Upper lobe of left lung (tissue), 4 donors: Measurements from ENCODE around the gene APOC3.

Source experiments
- POLR2AphosphoS5 ChIP-seq, 2 donors: sonication (generic); formaldehyde crosslinking; IDR thresholded peaks; one replicate each; pipeline ENCODE4 v1.5.1; 2017; ENCODE audit warnings: antibody characterized with exemption in 2 of 2
- TF ChIP-seq, protein P1 (sequence below), 6 experiments: fragments of 450-650 bp in 4 of 6; fragments of 200-600 bp in 2 of 6; sonication (generic) in 2 of 6; IDR thresholded peaks; one replicate each; pipeline ENCODE4 v1.5.1; 2016 to 2019; ENCODE audit warnings: antibody characterized with exemption in 6 of 6

GRCh38 chr11:116812109-116812508 is 17.6 kb upstream of the APOC3 start:
- TF ChIP-seq POLR2AphosphoS5 (IDR thresholded peaks at IDR 0.05): no peak
- TF ChIP-seq, protein P1, sequence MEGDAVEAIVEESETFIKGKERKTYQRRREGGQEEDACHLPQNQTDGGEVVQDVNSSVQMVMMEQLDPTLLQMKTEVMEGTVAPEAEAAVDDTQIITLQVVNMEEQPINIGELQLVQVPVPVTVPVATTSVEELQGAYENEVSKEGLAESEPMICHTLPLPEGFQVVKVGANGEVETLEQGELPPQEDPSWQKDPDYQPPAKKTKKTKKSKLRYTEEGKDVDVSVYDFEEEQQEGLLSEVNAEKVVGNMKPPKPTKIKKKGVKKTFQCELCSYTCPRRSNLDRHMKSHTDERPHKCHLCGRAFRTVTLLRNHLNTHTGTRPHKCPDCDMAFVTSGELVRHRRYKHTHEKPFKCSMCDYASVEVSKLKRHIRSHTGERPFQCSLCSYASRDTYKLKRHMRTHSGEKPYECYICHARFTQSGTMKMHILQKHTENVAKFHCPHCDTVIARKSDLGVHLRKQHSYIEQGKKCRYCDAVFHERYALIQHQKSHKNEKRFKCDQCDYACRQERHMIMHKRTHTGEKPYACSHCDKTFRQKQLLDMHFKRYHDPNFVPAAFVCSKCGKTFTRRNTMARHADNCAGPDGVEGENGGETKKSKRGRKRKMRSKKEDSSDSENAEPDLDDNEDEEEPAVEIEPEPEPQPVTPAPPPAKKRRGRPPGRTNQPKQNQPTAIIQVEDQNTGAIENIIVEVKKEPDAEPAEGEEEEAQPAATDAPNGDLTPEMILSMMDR (IDR thresholded peaks at IDR 0.05): no peak
